ENCODE data around the gene GTF2B. TPM values are rescaled to one million over a fixed set of nuclear protein-coding genes. Genes with fewer than 3 reads are reported as not detected.

The GTF2B gene
- total RNA-seq, 1 donor, result 31.5 TPM

DNA sequence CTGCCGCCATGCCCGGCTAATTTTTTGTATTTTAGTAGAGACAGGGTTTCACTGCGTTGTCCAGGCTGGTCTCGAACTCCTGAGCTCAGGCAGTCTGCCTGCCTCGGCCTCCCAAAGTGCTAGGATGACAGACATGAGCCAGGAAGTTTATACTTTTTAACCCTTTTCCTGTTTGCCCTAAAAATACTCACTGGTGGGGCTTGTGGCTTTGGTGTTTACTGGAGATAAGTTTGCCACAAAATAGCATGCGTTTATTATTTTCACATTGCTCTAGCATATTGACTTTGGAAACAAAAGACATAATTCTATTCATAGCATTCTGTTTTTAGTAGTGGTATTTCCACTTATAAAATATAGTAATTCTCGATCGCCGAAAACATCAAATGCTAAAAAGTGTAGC is 19.8 kb upstream of the GTF2B start:
- no peak overlapping the region for H3K4me2 ChIP-seq (ENCODE audit: insufficient read depth, low read length)
- no peaks in the 10 kb centered on the region for H3K27me3 ChIP-seq (ENCODE audit: insufficient read depth, low read length)
- no peak overlapping the region for H2AFZ ChIP-seq (ENCODE audit: low read length)
- no peaks in the 10 kb centered on the region for H3K36me3 ChIP-seq (ENCODE audit: insufficient read depth, low read length)
- no peaks in the 10 kb centered on the region for H3K79me2 ChIP-seq (ENCODE audit: insufficient read depth, low read length)
- no peak overlapping the region for H3K4me3 ChIP-seq (ENCODE audit: insufficient read depth, low read length)
- no peaks in the 10 kb centered on the region for H3K9me3 ChIP-seq (ENCODE audit: low read depth, low read length)
- H3K27ac ChIP-seq (ENCODE audit: low read depth, low read length), result no peak overlapping the region
- no peak for DNase-seq (ENCODE audit: insufficient read length, low spot score, missing footprints)
- TF ChIP-seq, protein P1, sequence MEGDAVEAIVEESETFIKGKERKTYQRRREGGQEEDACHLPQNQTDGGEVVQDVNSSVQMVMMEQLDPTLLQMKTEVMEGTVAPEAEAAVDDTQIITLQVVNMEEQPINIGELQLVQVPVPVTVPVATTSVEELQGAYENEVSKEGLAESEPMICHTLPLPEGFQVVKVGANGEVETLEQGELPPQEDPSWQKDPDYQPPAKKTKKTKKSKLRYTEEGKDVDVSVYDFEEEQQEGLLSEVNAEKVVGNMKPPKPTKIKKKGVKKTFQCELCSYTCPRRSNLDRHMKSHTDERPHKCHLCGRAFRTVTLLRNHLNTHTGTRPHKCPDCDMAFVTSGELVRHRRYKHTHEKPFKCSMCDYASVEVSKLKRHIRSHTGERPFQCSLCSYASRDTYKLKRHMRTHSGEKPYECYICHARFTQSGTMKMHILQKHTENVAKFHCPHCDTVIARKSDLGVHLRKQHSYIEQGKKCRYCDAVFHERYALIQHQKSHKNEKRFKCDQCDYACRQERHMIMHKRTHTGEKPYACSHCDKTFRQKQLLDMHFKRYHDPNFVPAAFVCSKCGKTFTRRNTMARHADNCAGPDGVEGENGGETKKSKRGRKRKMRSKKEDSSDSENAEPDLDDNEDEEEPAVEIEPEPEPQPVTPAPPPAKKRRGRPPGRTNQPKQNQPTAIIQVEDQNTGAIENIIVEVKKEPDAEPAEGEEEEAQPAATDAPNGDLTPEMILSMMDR (IDR thresholded peaks at IDR 0.05; ENCODE audit: extremely low read depth, low read depth, low read length), result no peak
- H3K4me1 ChIP-seq (ENCODE audit: insufficient read depth, low read length), result no peaks in the 10 kb centered on the region
- H4K20me1 ChIP-seq (ENCODE audit: insufficient read depth, low read length), result no peaks in the 10 kb centered on the region

DNA sequence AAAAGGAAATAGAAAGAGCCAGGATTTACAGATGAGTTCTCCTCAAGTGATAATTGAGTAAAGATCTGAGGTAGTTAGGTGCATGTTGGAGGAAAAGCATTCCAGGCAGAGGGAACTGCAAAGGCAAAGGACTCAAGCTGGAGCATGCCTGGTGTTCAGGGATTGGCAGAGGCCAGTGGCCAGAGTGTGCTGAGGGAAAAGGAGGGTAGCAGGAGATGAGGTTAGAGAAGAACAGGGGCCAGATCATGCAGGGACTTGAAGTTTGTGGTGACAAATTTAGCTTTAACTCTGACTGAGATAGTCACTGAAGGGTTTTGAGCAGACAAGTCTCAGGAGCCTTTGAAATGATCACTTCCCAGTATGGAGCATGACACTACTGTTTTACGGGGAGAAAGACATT is 19.0 kb upstream of the GTF2B start:
- Histone ChIP-seq H3K4me3 (ENCODE audit: insufficient read depth, low read length) (no peak overlapping the region), H3K27me3 (ENCODE audit: insufficient read depth, low read length) (no peaks in the 10 kb centered on the region), H3K4me2 (ENCODE audit: insufficient read depth, low read length) (no peak overlapping the region), H3K36me3 (ENCODE audit: insufficient read depth, low read length) (no peaks in the 10 kb centered on the region), H3K9me3 (ENCODE audit: low read depth, low read length) (no peaks in the 10 kb centered on the region), H3K79me2 (ENCODE audit: insufficient read depth, low read length) (no peaks in the 10 kb centered on the region), H3K27ac (ENCODE audit: low read depth, low read length) (no peak overlapping the region), H2AFZ (ENCODE audit: low read length) (no peak overlapping the region), H3K4me1 (ENCODE audit: insufficient read depth, low read length) (no peaks in the 10 kb centered on the region), H4K20me1 (ENCODE audit: insufficient read depth, low read length) (no peaks in the 10 kb centered on the region)
- TF ChIP-seq, protein P1 (IDR thresholded peaks at IDR 0.05; ENCODE audit: extremely low read depth, low read depth, low read length), result no peak
- DNase-seq (ENCODE audit: insufficient read length, low spot score, missing footprints), result no peak

DNA sequence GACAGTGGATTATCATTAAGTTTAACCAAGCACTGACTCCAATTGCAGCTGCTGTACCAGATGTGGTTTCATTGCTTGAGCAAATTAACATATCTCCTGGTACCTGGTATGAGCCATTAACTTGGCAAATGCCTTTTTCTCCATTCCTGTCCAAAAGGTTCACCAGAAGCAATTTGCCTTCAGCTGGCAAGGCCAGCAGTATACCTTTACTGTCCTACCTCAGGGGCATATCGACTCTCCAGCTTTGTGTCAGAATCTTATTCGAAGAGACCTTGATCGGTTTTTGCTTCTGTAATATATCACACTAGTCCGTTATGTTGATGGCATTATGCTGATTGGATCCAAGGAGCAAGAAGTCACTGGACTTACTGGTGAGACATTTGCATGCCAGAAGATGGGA is 9.5 kb upstream of the GTF2B start:
- Histone ChIP-seq H3K79me2 (ENCODE audit: insufficient read depth, low read length) (no peaks in the 10 kb centered on the region), H3K27me3 (ENCODE audit: insufficient read depth, low read length) (no peaks in the 10 kb centered on the region), H3K9me3 (ENCODE audit: low read depth, low read length) (no peaks in the 10 kb centered on the region), H3K4me2 (ENCODE audit: insufficient read depth, low read length) (no peak overlapping the region), H4K20me1 (ENCODE audit: insufficient read depth, low read length) (no peaks in the 10 kb centered on the region), H3K4me1 (ENCODE audit: insufficient read depth, low read length) (no peaks in the 10 kb centered on the region), H3K27ac (ENCODE audit: low read depth, low read length) (no peak overlapping the region), H3K4me3 (ENCODE audit: insufficient read depth, low read length) (no peak overlapping the region), H2AFZ (ENCODE audit: low read length) (no peak overlapping the region), H3K36me3 (ENCODE audit: insufficient read depth, low read length) (no peaks in the 10 kb centered on the region)
- DNase-seq (ENCODE audit: insufficient read length, low spot score, missing footprints), result no peak
- TF ChIP-seq, protein P1 (IDR thresholded peaks at IDR 0.05; ENCODE audit: extremely low read depth, low read depth, low read length), result no peak

DNA sequence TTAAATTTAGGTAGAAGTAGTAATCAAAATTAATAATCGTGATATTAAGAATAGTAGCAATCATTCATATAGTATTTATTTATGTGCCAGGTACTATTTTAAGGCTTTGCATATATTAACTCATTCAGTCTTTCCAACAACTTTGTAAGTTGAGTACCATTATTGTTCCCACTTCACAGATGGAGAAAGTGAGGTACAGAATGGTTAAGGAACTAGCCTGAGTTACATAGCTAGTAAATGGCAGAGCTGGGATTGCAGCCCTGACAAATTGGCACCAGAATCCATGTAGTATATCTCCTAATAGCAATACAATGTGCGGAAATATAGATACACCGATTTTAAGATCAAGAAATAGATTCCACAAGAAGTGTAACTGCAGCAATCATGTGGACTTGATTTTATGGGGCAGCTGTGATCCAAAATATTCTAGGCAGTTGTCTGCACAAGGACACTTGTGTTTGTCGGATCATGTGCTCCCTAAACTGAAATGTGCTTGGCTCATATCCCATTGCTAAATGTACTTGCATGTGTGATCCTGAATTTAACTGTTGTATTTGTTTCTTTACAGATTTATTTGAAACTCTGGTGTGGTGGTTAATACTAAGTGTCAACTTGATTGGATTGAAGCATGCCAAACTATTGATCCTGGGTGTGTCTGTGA is 5.8 kb upstream of the GTF2B start:
- H3K4me1 ChIP-seq (ENCODE audit: insufficient read depth, low read length), result no peaks in the 10 kb centered on the region
- TF ChIP-seq, protein P1 (IDR thresholded peaks at IDR 0.05; ENCODE audit: extremely low read depth, low read depth, low read length), result no peak
- no peak overlapping the region for H3K27ac ChIP-seq (ENCODE audit: low read depth, low read length)
- DNase-seq (ENCODE audit: insufficient read length, low spot score, missing footprints), result no peak
- no peaks in the 10 kb centered on the region for H4K20me1 ChIP-seq (ENCODE audit: insufficient read depth, low read length)
- H2AFZ ChIP-seq (ENCODE audit: low read length), result no peak overlapping the region
- H3K36me3 ChIP-seq (ENCODE audit: insufficient read depth, low read length), result no peaks in the 10 kb centered on the region
- H3K27me3 ChIP-seq (ENCODE audit: insufficient read depth, low read length), result no peaks in the 10 kb centered on the region
- H3K4me2 ChIP-seq (ENCODE audit: insufficient read depth, low read length), result no peak overlapping the region
- H3K9me3 ChIP-seq (ENCODE audit: low read depth, low read length), result no peaks in the 10 kb centered on the region
- no peaks in the 10 kb centered on the region for H3K79me2 ChIP-seq (ENCODE audit: insufficient read depth, low read length)
- H3K4me3 ChIP-seq (ENCODE audit: insufficient read depth, low read length), result no peak overlapping the region

Data from osteoblast (primary cell).